HCT116 (cell line): ENCODE measurements around the gene LEMD1. TPM values are rescaled to one million over a fixed set of nuclear protein-coding genes. Genes with fewer than 3 reads are reported as not detected.

Experiments used
- ATAC-seq: fragments of 200-7000 bp; cut with Tn5 transposase; 2 replicates; pipeline ENCODE4 v1.9.1; 2020; ENCODE audit warnings: mild to moderate bottlenecking, moderate library complexity
- BruUV-seq: library from RNA; stranded (reverse); fragments of 400-500 nt; replicated peaks from 2 replicates; lab custom pipeline; 2021; lab: Mats Ljungman, UMichigan
- CTCF ChIA-PET: fragments of 300-600 bp; sonication (Branson Sonifier 250); formaldehyde crosslinking; loops from one replicate; lab custom pipeline; 2021; ENCODE audit warnings: antibody characterized with exemption; lab: Charles Lee
- POLR2A ChIA-PET: fragments of 300-600, 350-600 bp; sonication (Branson Sonifier 250); formaldehyde crosslinking; loops from one replicate; lab custom pipeline; 2021; ENCODE audit warnings: antibody characterized with exemption; lab: Charles Lee
- RAD21 ChIA-PET, 2 experiments: fragments of 300-600 bp; sonication (Branson Sonifier 250); formaldehyde crosslinking; loops; one replicate each; lab custom pipeline; 2023; ENCODE audit warnings: low total read pairs in 2 of 2; ENCODE audit not compliant: uncharacterized antibody in 2 of 2, unreplicated experiment in 2 of 2, low non-redundant PET in 1 of 2; lab: Charles Lee
- DNase-seq: peaks from one replicate; pipeline ENCODE4 v3.0.0-alpha.2; 2010; ENCODE audit warnings: low read depth, low spot score
- H2AFZ ChIP-seq: fragments of 200-600 bp; shearing (Covaris generic), sonication (generic); 2 replicates; pipeline ENCODE4 v1.6.1; 2017; ENCODE audit warnings: low read depth, mixed run types, mixed read lengths, antibody characterized with exemption, low read length; ENCODE audit not compliant: poor library complexity, severe bottlenecking
- H3K27ac ChIP-seq: 2 replicates; pipeline ENCODE4 v1.5.1; 2012; ENCODE audit warnings: low read depth, low read length
- H3K27me3 ChIP-seq: fragments of 200-600 bp; sonication (generic); 2 replicates; pipeline ENCODE4 v1.6.1; 2016; ENCODE audit warnings: mixed run types, low read length, mixed read lengths; ENCODE audit not compliant: insufficient read depth
- H3K36me3 ChIP-seq, 2 experiments: fragments of 200-500 bp in 1 of 2; fragments of 200-600 bp in 1 of 2; sonication (Bioruptor generic) in 1 of 2; sonication (generic) in 1 of 2; 2 replicates each; pipeline versions ENCODE4 v1.5.1 to v1.6.1; 2014 to 2016; ENCODE audit warnings: low read length in 2 of 2, inconsistent platforms in 1 of 2, mixed read lengths in 1 of 2, mixed run types in 1 of 2; ENCODE audit not compliant: insufficient read depth in 2 of 2, control insufficient read depth in 1 of 2
- H3K4me1 ChIP-seq, 2 experiments: fragments of 200-600 bp in 1 of 2; sonication (generic) in 1 of 2; 2 replicates each; pipeline versions ENCODE4 v1.5.1 to v1.6.1; 2012 to 2017; ENCODE audit warnings: low read length in 2 of 2, inconsistent platforms in 1 of 2, mild to moderate bottlenecking in 1 of 2, mixed read lengths in 1 of 2, mixed run types in 1 of 2, moderate library complexity in 1 of 2; ENCODE audit not compliant: insufficient read depth in 2 of 2, control insufficient read depth in 1 of 2
- H3K4me2 ChIP-seq: fragments of 200-600 bp; sonication (generic); 2 replicates; pipeline ENCODE4 v1.6.1; 2017; ENCODE audit warnings: mixed run types, low read length, mixed read lengths
- H3K4me3 ChIP-seq, 2 experiments: fragments of 200-600 bp in 1 of 2; sonication (generic) in 1 of 2; replicated peaks in 1 of 2; 2 replicates each; pipeline ENCODE4 v1.5.1; 2011 to 2016; ENCODE audit warnings: low read length in 2 of 2, control low read depth in 1 of 2, low read depth in 1 of 2, mild to moderate bottlenecking in 1 of 2, mixed read lengths in 1 of 2, mixed run types in 1 of 2
- H3K79me2 ChIP-seq: fragments of 200-600 bp; sonication (generic); 2 replicates; pipeline ENCODE4 v1.6.1; 2017; ENCODE audit warnings: mild to moderate bottlenecking, mixed run types, low read length, moderate library complexity, mixed read lengths; ENCODE audit not compliant: insufficient read depth
- H3K9ac ChIP-seq: fragments of 200-600 bp; sonication (generic); 2 replicates; pipeline ENCODE4 v1.6.1; 2016; ENCODE audit warnings: low read length, mixed read lengths
- H3K9me2 ChIP-seq: fragments of 200-600 bp; sonication (generic), shearing (Covaris generic); 2 replicates; pipeline ENCODE4 v1.6.1; 2017; ENCODE audit warnings: mixed run types, mild to moderate bottlenecking, moderate library complexity; ENCODE audit not compliant: insufficient read depth
- H3K9me3 ChIP-seq, 2 experiments: fragments of 200-500 bp in 1 of 2; fragments of 200-600 bp in 1 of 2; sonication (Bioruptor generic) in 1 of 2; sonication (generic) in 1 of 2; 2 replicates each; pipeline ENCODE4 v1.6.1; 2014 to 2017; ENCODE audit warnings: low read length in 2 of 2, mixed read lengths in 2 of 2, inconsistent platforms in 1 of 2, low read depth in 1 of 2, mild to moderate bottlenecking in 1 of 2, mixed run types in 1 of 2, moderate library complexity in 1 of 2; ENCODE audit not compliant: control insufficient read depth in 1 of 2, insufficient read depth in 1 of 2
- H4K20me1 ChIP-seq: fragments of 200-600 bp; sonication (generic), shearing (Covaris generic); 2 replicates; pipeline ENCODE4 v1.6.1; 2017; ENCODE audit warnings: mixed run types, mild to moderate bottlenecking, moderate library complexity; ENCODE audit not compliant: insufficient read depth
- EZH2 ChIP-seq: fragments of 200-600 bp; sonication (generic); IDR thresholded peaks from 2 replicates; pipeline ENCODE4 v1.6.1; 2017; ENCODE audit warnings: antibody characterized with exemption, mixed run types
- EZH2phosphoT487 ChIP-seq: fragments of 200-600 bp; IDR thresholded peaks from 2 replicates; pipeline ENCODE4 v1.6.1; 2018; ENCODE audit warnings: antibody characterized with exemption, borderline replicate concordance
- POLR2AphosphoS5 ChIP-seq: IDR thresholded peaks from 2 replicates; pipeline ENCODE4 v1.6.1; 2011; ENCODE audit warnings: mild to moderate bottlenecking, low read depth, low read length, moderate library complexity
- RAD21 ChIP-seq: IDR thresholded peaks from 2 replicates; pipeline ENCODE4 v1.6.1; 2012; ENCODE audit warnings: low read depth, mild to moderate bottlenecking
- SIN3A ChIP-seq: IDR thresholded peaks from 2 replicates; pipeline ENCODE4 v1.6.1; 2012; ENCODE audit warnings: low read depth
- SP1 ChIP-seq: IDR thresholded peaks from 2 replicates; pipeline ENCODE4 v1.6.1; 2012; ENCODE audit warnings: low read depth
- SRF ChIP-seq: IDR thresholded peaks from 2 replicates; pipeline ENCODE4 v1.6.1; 2012; ENCODE audit warnings: low read depth
- YY1 ChIP-seq: IDR thresholded peaks from 2 replicates; pipeline ENCODE4 v1.6.1; 2011; ENCODE audit warnings: low read length, low read depth, moderate library complexity, mild to moderate bottlenecking; ENCODE audit not compliant: insufficient replicate concordance; ENCODE audit errors: extremely low read depth
- ZFX ChIP-seq: fragments of 450-650 bp; IDR thresholded peaks from 2 replicates; pipeline ENCODE4 v1.6.1; 2017
- intact Hi-C: fragments of 100-400 bp; cut with micrococcal nuclease; formaldehyde crosslinking; loops from 2 replicates; pipeline ENCODE4 v1.10.0; 2022
- total RNA-seq: library from RNA; stranded (reverse); gene quantifications from one replicate; pipeline ENCODE4 v1.2.1, GENCODE V29; 2021; ENCODE audit not compliant: unreplicated experiment
- TF ChIP-seq, protein P1 (sequence below): IDR thresholded peaks from 2 replicates; pipeline ENCODE4 v1.6.1; 2012
- TF ChIP-seq, protein P2 (sequence below), 3 experiments: fragments of 200-600 bp in 1 of 3; sonication (generic) in 1 of 3; IDR thresholded peaks in 2 of 3; conservative IDR thresholded peaks in 1 of 3; 2 replicates each; pipeline ENCODE4 v1.5.1; 2012 to 2017; ENCODE audit warnings: low read depth in 2 of 3, low read length in 2 of 3, antibody characterized with exemption in 1 of 3, borderline replicate concordance in 1 of 3, control low read depth in 1 of 3, mild to moderate bottlenecking in 1 of 3, mixed read lengths in 1 of 3, mixed run types in 1 of 3, moderate library complexity in 1 of 3; ENCODE audit not compliant: insufficient read depth in 1 of 3
- TF ChIP-seq, protein P3 (sequence below): IDR thresholded peaks from 2 replicates; pipeline ENCODE4 v1.6.1; 2012

The LEMD1 gene
- total RNA-seq, 1 experiment from 2014 or later, result 11.9 TPM

DNA sequence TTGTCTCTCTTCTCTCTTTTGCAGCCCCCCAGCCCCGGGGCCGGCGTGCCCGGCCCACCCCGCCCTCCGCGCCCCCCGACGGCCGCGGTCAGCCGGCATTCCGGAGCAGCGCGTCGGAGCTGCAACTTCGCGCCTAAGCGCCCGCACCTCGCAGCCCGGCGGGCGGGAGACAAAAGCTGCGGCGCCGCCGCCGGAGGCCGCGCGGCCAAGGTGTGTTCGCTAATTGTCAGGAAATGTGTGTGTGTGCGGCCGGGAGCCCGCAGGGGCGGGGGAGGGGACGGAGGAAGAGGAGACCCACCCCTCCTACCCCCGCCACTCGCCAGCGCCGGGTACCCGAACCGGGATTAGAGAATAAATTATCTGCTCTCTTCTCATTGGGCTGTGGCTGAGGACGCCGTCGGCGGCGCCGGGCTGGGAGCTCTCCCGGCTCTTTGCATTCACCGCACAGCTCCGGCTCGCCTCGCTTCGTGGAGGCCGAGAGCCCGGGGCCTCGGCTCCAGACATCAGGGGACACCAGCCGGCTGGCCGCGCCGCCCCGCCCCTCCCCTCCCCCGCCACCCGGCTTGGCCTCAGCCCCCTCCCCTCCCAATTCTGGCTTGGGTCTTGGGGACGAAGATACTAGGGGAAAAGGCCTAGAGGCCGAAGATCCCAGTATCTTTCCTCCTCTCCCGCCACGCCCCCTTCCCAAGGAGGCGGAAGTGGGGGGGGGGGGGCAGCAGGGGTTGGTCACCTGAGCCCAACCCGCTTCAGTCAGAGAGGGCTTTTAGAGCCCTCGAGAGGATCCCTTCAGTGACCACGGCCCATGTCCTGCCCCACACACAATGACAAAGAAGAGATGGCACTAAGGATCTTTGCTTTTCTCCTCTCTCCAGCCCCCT, 35.3 kb upstream of the LEMD1 start:
- POLR2A ChIA-PET, result interaction anchor here (1.0 kb wide), 1 partner anchor 19 kb away, joined by 4 read pairs; no protein-coding TSS in a partner anchor
- intact Hi-C loops, result no loop called here

DNA sequence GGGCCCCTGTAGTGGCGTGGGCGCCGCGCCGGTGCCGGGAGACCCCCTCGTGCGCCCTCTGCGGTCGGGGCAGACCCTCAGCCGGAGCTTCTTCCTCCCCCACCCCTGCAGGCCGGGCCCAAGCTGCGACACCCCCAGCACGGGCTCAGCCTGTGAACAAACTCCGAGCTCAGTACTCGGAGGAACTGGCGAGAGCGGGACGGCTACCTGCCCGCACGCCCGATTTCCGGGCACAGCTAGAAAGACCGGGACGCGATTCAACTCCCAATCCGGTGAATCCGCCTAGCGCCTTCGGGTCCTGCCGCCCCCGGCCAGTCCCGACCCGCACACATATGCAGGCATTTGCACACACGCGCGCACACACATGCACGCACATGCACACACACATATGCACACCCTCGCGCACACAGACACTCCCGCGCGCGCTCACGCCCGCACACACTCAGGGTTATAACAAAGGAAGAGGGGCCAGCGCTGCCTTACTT, 34.6 kb upstream of the LEMD1 start:
- H3K4me3 ChIP-seq, result peak overlapping the region; percentile 45 to 60
- DNase-seq, result no peak
- TF ChIP-seq SRF, result no peak
- TF ChIP-seq, protein P1, sequence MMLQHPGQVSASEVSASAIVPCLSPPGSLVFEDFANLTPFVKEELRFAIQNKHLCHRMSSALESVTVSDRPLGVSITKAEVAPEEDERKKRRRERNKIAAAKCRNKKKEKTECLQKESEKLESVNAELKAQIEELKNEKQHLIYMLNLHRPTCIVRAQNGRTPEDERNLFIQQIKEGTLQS, result no peak
- TF ChIP-seq EZH2, result no peak
- TF ChIP-seq, protein P2, sequence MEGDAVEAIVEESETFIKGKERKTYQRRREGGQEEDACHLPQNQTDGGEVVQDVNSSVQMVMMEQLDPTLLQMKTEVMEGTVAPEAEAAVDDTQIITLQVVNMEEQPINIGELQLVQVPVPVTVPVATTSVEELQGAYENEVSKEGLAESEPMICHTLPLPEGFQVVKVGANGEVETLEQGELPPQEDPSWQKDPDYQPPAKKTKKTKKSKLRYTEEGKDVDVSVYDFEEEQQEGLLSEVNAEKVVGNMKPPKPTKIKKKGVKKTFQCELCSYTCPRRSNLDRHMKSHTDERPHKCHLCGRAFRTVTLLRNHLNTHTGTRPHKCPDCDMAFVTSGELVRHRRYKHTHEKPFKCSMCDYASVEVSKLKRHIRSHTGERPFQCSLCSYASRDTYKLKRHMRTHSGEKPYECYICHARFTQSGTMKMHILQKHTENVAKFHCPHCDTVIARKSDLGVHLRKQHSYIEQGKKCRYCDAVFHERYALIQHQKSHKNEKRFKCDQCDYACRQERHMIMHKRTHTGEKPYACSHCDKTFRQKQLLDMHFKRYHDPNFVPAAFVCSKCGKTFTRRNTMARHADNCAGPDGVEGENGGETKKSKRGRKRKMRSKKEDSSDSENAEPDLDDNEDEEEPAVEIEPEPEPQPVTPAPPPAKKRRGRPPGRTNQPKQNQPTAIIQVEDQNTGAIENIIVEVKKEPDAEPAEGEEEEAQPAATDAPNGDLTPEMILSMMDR (IDR thresholded peaks at IDR 0.05 in 2 of 3, conservative IDR thresholded peaks at IDR 0.05 in 1 of 3; ENCODE audit: borderline replicate concordance in 1 of 3, insufficient read depth in 1 of 3, low read depth in 2 of 3, low read length in 2 of 3), result no peak
- no peak for TF ChIP-seq EZH2phosphoT487
- TF ChIP-seq RAD21, result no peak
- TF ChIP-seq, protein P3, sequence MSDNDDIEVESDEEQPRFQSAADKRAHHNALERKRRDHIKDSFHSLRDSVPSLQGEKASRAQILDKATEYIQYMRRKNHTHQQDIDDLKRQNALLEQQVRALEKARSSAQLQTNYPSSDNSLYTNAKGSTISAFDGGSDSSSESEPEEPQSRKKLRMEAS, result no peak
- no peak for TF ChIP-seq SP1
- no peak for TF ChIP-seq SIN3A
- TF ChIP-seq ZFX, result no peak
- no peak for TF ChIP-seq POLR2AphosphoS5
- TF ChIP-seq YY1, result no peak

More for the DNA sequence above, 35.3 kb upstream of the LEMD1 start:
- H3K9me3 ChIP-seq, result no peaks in the 10 kb centered on the region
- DNase-seq (no peak), ATAC-seq (peak; percentile 78)
- H3K4me1 ChIP-seq, result peaks cover 11 to 40% of the 10 kb centered on the region in 2 experiments
- H3K9ac ChIP-seq, result peak overlapping the region; percentile 48; the same call in 1 of the 2 replicates
- ChIA-PET CTCF (interaction anchor here (1.0 to 2.9 kb wide), 3 partner anchors 16 to 28 kb away, joined by 3 to 11 read pairs (median 4); no protein-coding TSS in a partner anchor), RAD21 (interaction anchor here in 1 of 2 experiments (0.7 kb wide), 2 partner anchors 16 to 28 kb away, joined by 3 to 5 read pairs; no protein-coding TSS in a partner anchor)
- no peaks in the 10 kb centered on the region for H3K9me2 ChIP-seq
- peak overlapping the region; percentile 86 for H3K4me2 ChIP-seq
- peak overlapping the region; percentile 76 for H2AFZ ChIP-seq
- H3K27me3 ChIP-seq, result peaks cover 11% of the 10 kb centered on the region; the same call in 1 of the 2 replicates
- peak overlapping the region; percentile 45 to 60 for H3K4me3 ChIP-seq
- no peaks in the 10 kb centered on the region for H3K79me2 ChIP-seq
- H4K20me1 ChIP-seq, result no peaks in the 10 kb centered on the region
- peak overlapping the region; percentile 23; the same call in 1 of the 2 replicates for H3K27ac ChIP-seq
- no TSS peak for BruUV-seq
- no peaks in the 10 kb centered on the region for H3K36me3 ChIP-seq
- peak; percentile 44; the same call in 1 of the 2 replicates for TF ChIP-seq ZFX
- TF ChIP-seq, protein P1, result no peak

More for the DNA sequence above, 34.6 kb upstream of the LEMD1 start:
- Histone ChIP-seq H4K20me1 (no peaks in the 10 kb centered on the region), H3K9me2 (no peaks in the 10 kb centered on the region), H3K9me3 (no peaks in the 10 kb centered on the region), H3K27ac (no peak overlapping the region; the same call in 1 of the 2 replicates), H3K79me2 (no peaks in the 10 kb centered on the region), H3K4me2 (peak overlapping the region; percentile 86), H2AFZ (peak overlapping the region; percentile 76), H3K36me3 (no peaks in the 10 kb centered on the region), H3K9ac (peak overlapping the region; percentile 48; the same call in 1 of the 2 replicates), H3K4me1 (peaks cover 14 to 47% of the 10 kb centered on the region in 2 experiments), H3K27me3 (peaks cover 11% of the 10 kb centered on the region; the same call in 1 of the 2 replicates)
- CTCF ChIA-PET, result interaction anchor here (1.0 to 2.9 kb wide), 3 partner anchors 15 to 29 kb away, joined by 3 to 11 read pairs (median 4); no protein-coding TSS in a partner anchor
- POLR2A ChIA-PET, result interaction anchor here (1.0 kb wide), 1 partner anchor 18 kb away, joined by 4 read pairs; no protein-coding TSS in a partner anchor
- intact Hi-C loops, result no loop called here
- RAD21 ChIA-PET, result interaction anchor here in 1 of 2 experiments (0.7 kb wide), 2 partner anchors 15 to 29 kb away, joined by 3 to 5 read pairs; no protein-coding TSS in a partner anchor
- no TSS peak for BruUV-seq
- ATAC-seq, result peak; percentile 34
